GM23338 (cell line): ENCODE measurements around the gene SF3B3. TPM values are rescaled to one million over a fixed set of nuclear protein-coding genes. Genes with fewer than 3 reads are reported as not detected.

Experiments used
- ATAC-seq: fragments of 200-7000 bp; cut with Tn5 transposase; 3 replicates; pipeline ENCODE4 v1.9.1; 2020
- DNase-seq: peaks from one replicate; pipeline ENCODE4 v3.0.0-alpha.2; 2015; ENCODE audit warnings: low spot score
- H2AFZ ChIP-seq: fragments of 200-600 bp; sonication (generic); 2 replicates; pipeline ENCODE4 v1.8.0; 2016; ENCODE audit warnings: antibody characterized with exemption, mild to moderate bottlenecking, moderate library complexity
- H3F3A ChIP-seq: fragments of 200-600 bp; sonication (generic); replicated peaks from 2 replicates; pipeline ENCODE4 v1.8.0; 2017; ENCODE audit warnings: antibody characterized with exemption, mixed run types, low read depth
- H3K27ac ChIP-seq: fragments of 200-600 bp; sonication (generic); 2 replicates; pipeline ENCODE4 v1.6.1; 2016; ENCODE audit warnings: low read depth
- H3K27me3 ChIP-seq: fragments of 200-600 bp; sonication (generic); 2 replicates; pipeline ENCODE4 v1.8.0; 2016; ENCODE audit warnings: mild to moderate bottlenecking, mixed run types, moderate library complexity; ENCODE audit not compliant: insufficient read depth
- H3K36me3 ChIP-seq: fragments of 200-600 bp; sonication (generic); 2 replicates; pipeline ENCODE4 v1.8.0; 2016; ENCODE audit warnings: mild to moderate bottlenecking; ENCODE audit not compliant: insufficient read depth
- H3K4me1 ChIP-seq: fragments of 200-600 bp; sonication (generic); 2 replicates; pipeline ENCODE4 v1.8.0; 2016; ENCODE audit warnings: mild to moderate bottlenecking, moderate library complexity; ENCODE audit not compliant: insufficient read depth
- H3K4me2 ChIP-seq: fragments of 200-600 bp; sonication (generic); 2 replicates; pipeline ENCODE4 v1.7.1; 2017; ENCODE audit warnings: mixed run types
- H3K4me3 ChIP-seq: fragments of 200-600 bp; sonication (generic); 2 replicates; pipeline ENCODE4 v1.6.1; 2016; ENCODE audit warnings: mixed run types
- H3K79me2 ChIP-seq: fragments of 200-600 bp; sonication (generic); replicated peaks from 2 replicates; pipeline ENCODE4 v1.8.0; 2017; ENCODE audit warnings: mild to moderate bottlenecking; ENCODE audit not compliant: insufficient read depth
- H3K9me2 ChIP-seq: fragments of 200-600 bp; sonication (generic); 2 replicates; pipeline ENCODE4 v1.8.0; 2017; ENCODE audit not compliant: insufficient read depth
- H4K20me1 ChIP-seq: fragments of 200-600 bp; sonication (generic); replicated peaks from 2 replicates; pipeline ENCODE4 v1.8.0; 2017; ENCODE audit warnings: mild to moderate bottlenecking; ENCODE audit not compliant: insufficient read depth
- H3K27ac Mint-ChIP-seq: 2 replicates; pipeline ENCODE4 v1.8.0; 2020; ENCODE audit warnings: inconsistent platforms, mild to moderate bottlenecking, moderate library complexity, mixed read lengths
- H3K27me3 Mint-ChIP-seq: 3 replicates; pipeline ENCODE4 v1.8.0; 2022; ENCODE audit warnings: low read depth, mild to moderate bottlenecking, moderate library complexity, mixed read lengths, inconsistent platforms; ENCODE audit not compliant: insufficient read depth, poor library complexity
- H3K36me3 Mint-ChIP-seq: 3 replicates; pipeline ENCODE4 v1.8.0; 2021; ENCODE audit warnings: low read depth, mild to moderate bottlenecking, inconsistent platforms, moderate library complexity, mixed read lengths
- H3K4me1 Mint-ChIP-seq: 3 replicates; pipeline ENCODE4 v1.8.0; 2020; ENCODE audit warnings: mild to moderate bottlenecking, inconsistent platforms, mixed read lengths
- H3K4me3 Mint-ChIP-seq: 3 replicates; pipeline ENCODE4 v1.8.0; 2021; ENCODE audit warnings: moderate library complexity, mild to moderate bottlenecking, inconsistent platforms, mixed read lengths
- H3K9me3 Mint-ChIP-seq: 3 replicates; pipeline ENCODE4 v1.8.0; 2020; ENCODE audit warnings: moderate library complexity, mild to moderate bottlenecking, inconsistent platforms, mixed read lengths
- ETS1 ChIP-seq: IDR thresholded peaks from 2 replicates; pipeline ENCODE4 v1.6.1; 2016; ENCODE audit warnings: antibody characterized with exemption
- EZH2 ChIP-seq: fragments of 200-600 bp; sonication (generic); IDR thresholded peaks from one replicate; pipeline ENCODE4 v1.8.0; 2017; ENCODE audit warnings: antibody characterized with exemption, mild to moderate bottlenecking, low read depth; ENCODE audit not compliant: unreplicated experiment
- EZH2phosphoT487 ChIP-seq: fragments of 200-600 bp; sonication (generic); IDR thresholded peaks from one replicate; pipeline ENCODE4 v1.8.1; 2018; ENCODE audit warnings: antibody characterized with exemption; ENCODE audit not compliant: unreplicated experiment
- ZNF114 ChIP-seq: fragments of 250-450 bp; sonication (Bioruptor Pico); IDR thresholded peaks from 2 replicates; pipeline ENCODE4 v1.5.0; 2020; ENCODE audit warnings: mild to moderate bottlenecking, moderate library complexity
- ZNF331 ChIP-seq: fragments of 250-450 bp; sonication (Bioruptor Pico); IDR thresholded peaks from 2 replicates; pipeline ENCODE4 v1.5.0; 2020; ENCODE audit warnings: low read depth, mild to moderate bottlenecking, moderate library complexity
- polyA plus RNA-seq: library from polyadenylated mRNA; unstranded; fragments of >200 nt; fragmentation: Nextera tagmentation; extraction: Ambion mirVana; gene quantifications from 2 replicates; pipeline ENCODE4 v1.2.1, GENCODE V29; 2016
- total RNA-seq: library from RNA; depleted of rRNA; stranded (reverse); fragments of >200 nt; shearing (Covaris generic); gene quantifications from 2 replicates; pipeline ENCODE4 v1.2.3, GENCODE V29; 2014
- TF ChIP-seq, protein P1 (sequence below), 2 experiments: fragments of 200-600 bp in 1 of 2; sonication (generic) in 1 of 2; conservative IDR thresholded peaks; 2 replicates each; pipeline versions ENCODE4 v1.5.1 to v1.6.1; 2016 to 2017; ENCODE audit warnings: antibody characterized with exemption in 2 of 2, low read depth in 2 of 2, mild to moderate bottlenecking in 2 of 2, moderate library complexity in 1 of 2
- TF ChIP-seq, protein P2 (sequence below): fragments of 250-450 bp; sonication (Bioruptor Pico); IDR thresholded peaks from 2 replicates; pipeline ENCODE4 v1.5.0; 2020; ENCODE audit warnings: mild to moderate bottlenecking, moderate library complexity

SF3B3 gene
- total and polyA plus RNA-seq, 2 experiments from 2014 or later = 202 to 289 TPM

GRCh38 chr16:70594569-70594968 is 71.0 kb downstream of the SF3B3 start (continued):
- TF ChIP-seq, protein P1, sequence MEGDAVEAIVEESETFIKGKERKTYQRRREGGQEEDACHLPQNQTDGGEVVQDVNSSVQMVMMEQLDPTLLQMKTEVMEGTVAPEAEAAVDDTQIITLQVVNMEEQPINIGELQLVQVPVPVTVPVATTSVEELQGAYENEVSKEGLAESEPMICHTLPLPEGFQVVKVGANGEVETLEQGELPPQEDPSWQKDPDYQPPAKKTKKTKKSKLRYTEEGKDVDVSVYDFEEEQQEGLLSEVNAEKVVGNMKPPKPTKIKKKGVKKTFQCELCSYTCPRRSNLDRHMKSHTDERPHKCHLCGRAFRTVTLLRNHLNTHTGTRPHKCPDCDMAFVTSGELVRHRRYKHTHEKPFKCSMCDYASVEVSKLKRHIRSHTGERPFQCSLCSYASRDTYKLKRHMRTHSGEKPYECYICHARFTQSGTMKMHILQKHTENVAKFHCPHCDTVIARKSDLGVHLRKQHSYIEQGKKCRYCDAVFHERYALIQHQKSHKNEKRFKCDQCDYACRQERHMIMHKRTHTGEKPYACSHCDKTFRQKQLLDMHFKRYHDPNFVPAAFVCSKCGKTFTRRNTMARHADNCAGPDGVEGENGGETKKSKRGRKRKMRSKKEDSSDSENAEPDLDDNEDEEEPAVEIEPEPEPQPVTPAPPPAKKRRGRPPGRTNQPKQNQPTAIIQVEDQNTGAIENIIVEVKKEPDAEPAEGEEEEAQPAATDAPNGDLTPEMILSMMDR (conservative IDR thresholded peaks at IDR 0.05; ENCODE audit: low read depth in 2 of 2) = no peak
- TF ChIP-seq, protein P2, sequence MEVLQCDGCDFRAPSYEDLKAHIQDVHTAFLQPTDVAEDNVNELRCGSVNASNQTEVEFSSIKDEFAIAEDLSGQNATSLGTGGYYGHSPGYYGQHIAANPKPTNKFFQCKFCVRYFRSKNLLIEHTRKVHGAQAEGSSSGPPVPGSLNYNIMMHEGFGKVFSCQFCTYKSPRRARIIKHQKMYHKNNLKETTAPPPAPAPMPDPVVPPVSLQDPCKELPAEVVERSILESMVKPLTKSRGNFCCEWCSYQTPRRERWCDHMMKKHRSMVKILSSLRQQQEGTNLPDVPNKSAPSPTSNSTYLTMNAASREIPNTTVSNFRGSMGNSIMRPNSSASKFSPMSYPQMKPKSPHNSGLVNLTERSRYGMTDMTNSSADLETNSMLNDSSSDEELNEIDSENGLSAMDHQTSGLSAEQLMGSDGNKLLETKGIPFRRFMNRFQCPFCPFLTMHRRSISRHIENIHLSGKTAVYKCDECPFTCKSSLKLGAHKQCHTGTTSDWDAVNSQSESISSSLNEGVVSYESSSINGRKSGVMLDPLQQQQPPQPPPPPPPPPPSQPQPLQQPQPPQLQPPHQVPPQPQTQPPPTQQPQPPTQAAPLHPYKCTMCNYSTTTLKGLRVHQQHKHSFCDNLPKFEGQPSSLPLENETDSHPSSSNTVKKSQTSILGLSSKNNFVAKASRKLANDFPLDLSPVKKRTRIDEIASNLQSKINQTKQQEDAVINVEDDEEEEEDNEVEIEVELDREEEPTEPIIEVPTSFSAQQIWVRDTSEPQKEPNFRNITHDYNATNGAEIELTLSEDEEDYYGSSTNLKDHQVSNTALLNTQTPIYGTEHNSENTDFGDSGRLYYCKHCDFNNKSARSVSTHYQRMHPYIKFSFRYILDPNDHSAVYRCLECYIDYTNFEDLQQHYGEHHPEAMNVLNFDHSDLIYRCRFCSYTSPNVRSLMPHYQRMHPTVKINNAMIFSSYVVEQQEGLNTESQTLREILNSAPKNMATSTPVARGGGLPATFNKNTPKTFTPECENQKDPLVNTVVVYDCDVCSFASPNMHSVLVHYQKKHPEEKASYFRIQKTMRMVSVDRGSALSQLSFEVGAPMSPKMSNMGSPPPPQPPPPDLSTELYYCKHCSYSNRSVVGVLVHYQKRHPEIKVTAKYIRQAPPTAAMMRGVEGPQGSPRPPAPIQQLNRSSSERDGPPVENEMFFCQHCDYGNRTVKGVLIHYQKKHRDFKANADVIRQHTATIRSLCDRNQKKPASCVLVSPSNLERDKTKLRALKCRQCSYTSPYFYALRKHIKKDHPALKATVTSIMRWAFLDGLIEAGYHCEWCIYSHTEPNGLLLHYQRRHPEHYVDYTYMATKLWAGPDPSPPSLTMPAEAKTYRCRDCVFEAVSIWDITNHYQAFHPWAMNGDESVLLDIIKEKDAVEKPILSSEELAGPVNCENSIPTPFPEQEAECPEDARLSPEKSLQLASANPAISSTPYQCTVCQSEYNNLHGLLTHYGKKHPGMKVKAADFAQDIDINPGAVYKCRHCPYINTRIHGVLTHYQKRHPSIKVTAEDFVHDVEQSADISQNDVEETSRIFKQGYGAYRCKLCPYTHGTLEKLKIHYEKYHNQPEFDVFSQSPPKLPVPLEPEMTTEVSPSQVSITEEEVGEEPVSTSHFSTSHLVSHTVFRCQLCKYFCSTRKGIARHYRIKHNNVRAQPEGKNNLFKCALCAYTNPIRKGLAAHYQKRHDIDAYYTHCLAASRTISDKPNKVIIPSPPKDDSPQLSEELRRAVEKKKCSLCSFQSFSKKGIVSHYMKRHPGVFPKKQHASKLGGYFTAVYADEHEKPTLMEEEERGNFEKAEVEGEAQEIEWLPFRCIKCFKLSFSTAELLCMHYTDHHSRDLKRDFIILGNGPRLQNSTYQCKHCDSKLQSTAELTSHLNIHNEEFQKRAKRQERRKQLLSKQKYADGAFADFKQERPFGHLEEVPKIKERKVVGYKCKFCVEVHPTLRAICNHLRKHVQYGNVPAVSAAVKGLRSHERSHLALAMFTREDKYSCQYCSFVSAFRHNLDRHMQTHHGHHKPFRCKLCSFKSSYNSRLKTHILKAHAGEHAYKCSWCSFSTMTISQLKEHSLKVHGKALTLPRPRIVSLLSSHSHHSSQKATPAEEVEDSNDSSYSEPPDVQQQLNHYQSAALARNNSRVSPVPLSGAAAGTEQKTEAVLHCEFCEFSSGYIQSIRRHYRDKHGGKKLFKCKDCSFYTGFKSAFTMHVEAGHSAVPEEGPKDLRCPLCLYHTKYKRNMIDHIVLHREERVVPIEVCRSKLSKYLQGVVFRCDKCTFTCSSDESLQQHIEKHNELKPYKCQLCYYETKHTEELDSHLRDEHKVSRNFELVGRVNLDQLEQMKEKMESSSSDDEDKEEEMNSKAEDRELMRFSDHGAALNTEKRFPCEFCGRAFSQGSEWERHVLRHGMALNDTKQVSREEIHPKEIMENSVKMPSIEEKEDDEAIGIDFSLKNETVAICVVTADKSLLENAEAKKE (CRISPR knock-in tag) = no peak

GRCh38 chr16:70597135-70597835 is 73.7 kb downstream of the SF3B3 start:
- H3K9me2 ChIP-seq = no peaks in the 10 kb centered on the region
- Mint-ChIP-seq H3K36me3 (no peaks in the 10 kb centered on the region; the same call in 2 of the 3 replicates), H3K4me1 (no peaks in the 10 kb centered on the region; the same call in 2 of the 3 replicates), H3K27me3 (peaks cover 12% of the 10 kb centered on the region), H3K27ac (no peak overlapping the region), H3K4me3 (no peak overlapping the region), H3K9me3 (no peaks in the 10 kb centered on the region)
- no peaks in the 10 kb centered on the region for H3K4me1 ChIP-seq
- H2AFZ ChIP-seq = no peak overlapping the region
- H3K27me3 ChIP-seq = no peaks in the 10 kb centered on the region
- no peak overlapping the region for H3K27ac ChIP-seq
- ATAC-seq = no peak
- no peaks in the 10 kb centered on the region for H4K20me1 ChIP-seq
- no peaks in the 10 kb centered on the region for H3F3A ChIP-seq
- DNase-seq = no peak
- no peaks in the 10 kb centered on the region for H3K36me3 ChIP-seq
- no peaks in the 10 kb centered on the region for H3K79me2 ChIP-seq
- H3K4me3 ChIP-seq = no peak overlapping the region
- no peak overlapping the region for H3K4me2 ChIP-seq
- TF ChIP-seq, protein P1 (conservative IDR thresholded peaks at IDR 0.05; ENCODE audit: low read depth in 2 of 2) = no peak
- TF ChIP-seq ZNF114 (CRISPR knock-in tag) = no peak
- TF ChIP-seq ETS1 = no peak
- TF ChIP-seq ZNF331 (CRISPR knock-in tag) = no peak
- no peak for TF ChIP-seq EZH2
- TF ChIP-seq EZH2phosphoT487 = no peak
